GM18870 (cell line): ENCODE results near the gene XRCC3.

Experiments
- ATAC-seq: cut with Tn5 transposase; IDR thresholded peaks from one replicate; pipeline ENCODE4 v1.9.1; 2021; ENCODE audit warnings: moderate library complexity; ENCODE audit not compliant: unreplicated experiment

Gene XRCC3

GRCh38 chr14:103695296-103696069 lies 19.8 kb downstream of the XRCC3 start:
- ATAC-seq: no peak

GRCh38 chr14:103694572-103695026 lies 20.7 kb downstream of the XRCC3 start:
- no peak for ATAC-seq

- ATAC-seq: no peak
Measured at GRCh38 chr14:103693515-103693914, 21.7 kb downstream of the XRCC3 start.

GRCh38 chr14:103692871-103693270 lies 22.4 kb downstream of the XRCC3 start:
- no peak for ATAC-seq

- peak; percentile 5 for ATAC-seq
Measured at GRCh38 chr14:103692159-103692558, 23.1 kb downstream of the XRCC3 start.

- ATAC-seq: peak; percentile 66
Measured at GRCh38 chr14:103691655-103692054, 23.6 kb downstream of the XRCC3 start.

GRCh38 chr14:103690332-103690731 lies 24.9 kb downstream of the XRCC3 start:
- no peak for ATAC-seq

GRCh38 chr14:103688906-103689902 lies 26.0 kb downstream of the XRCC3 start:
- no peak for ATAC-seq

GRCh38 chr14:103688441-103688840 lies 26.8 kb downstream of the XRCC3 start:
- ATAC-seq: no peak

GRCh38 chr14:103687712-103688111 lies 27.5 kb downstream of the XRCC3 start:
- no peak for ATAC-seq

- ATAC-seq: no peak
Measured at GRCh38 chr14:103686831-103687485, 28.3 kb downstream of the XRCC3 start.

- ATAC-seq: no peak
Measured at GRCh38 chr14:103685276-103686211, 29.7 kb downstream of the XRCC3 start.

GRCh38 chr14:103684871-103685270 lies 30.4 kb downstream of the XRCC3 start:
- no peak for ATAC-seq

- ATAC-seq: no peak
Measured at GRCh38 chr14:103684471-103684870, 30.8 kb downstream of the XRCC3 start.

- ATAC-seq: no peak
Measured at GRCh38 chr14:103683139-103683538, 32.1 kb downstream of the XRCC3 start.

GRCh38 chr14:103680491-103681231 lies 34.6 kb downstream of the XRCC3 start:
- no peak for ATAC-seq

GRCh38 chr14:103679351-103679750 lies 35.9 kb downstream of the XRCC3 start:
- no peak for ATAC-seq

GRCh38 chr14:103676881-103677675 lies 38.2 kb downstream of the XRCC3 start:
- no peak for ATAC-seq

- ATAC-seq: no peak
Measured at GRCh38 chr14:103675957-103676356, 39.3 kb downstream of the XRCC3 start.
